HEK293 (cell line): Measurements from ENCODE around the gene NANOS3.

Source experiments
- CTCF ChIP-seq: fragments of 450-650 bp; formaldehyde crosslinking; IDR thresholded peaks from 2 replicates; pipeline ENCODE4 v1.5.1; 2016; ENCODE audit warnings: missing biosample characterization, missing genetic modification characterization
- GLI4 ChIP-seq: fragments of 450-650 bp; formaldehyde crosslinking; IDR thresholded peaks from 2 replicates; pipeline ENCODE4 v1.5.1; 2016; ENCODE audit warnings: missing biosample characterization, missing genetic modification characterization
- KLF17 ChIP-seq: fragments of 450-650 bp; formaldehyde crosslinking; IDR thresholded peaks from 2 replicates; pipeline ENCODE4 v1.5.1; 2016; ENCODE audit warnings: missing biosample characterization, missing genetic modification characterization
- REPIN1 ChIP-seq: fragments of 450-650 bp; formaldehyde crosslinking; IDR thresholded peaks from 2 replicates; pipeline ENCODE4 v1.5.1; 2017; ENCODE audit warnings: missing biosample characterization, missing genetic modification characterization, low read depth
- SP7 ChIP-seq: fragments of 450-650 bp; formaldehyde crosslinking; IDR thresholded peaks from 2 replicates; pipeline ENCODE4 v1.5.1; 2016; ENCODE audit warnings: missing biosample characterization, missing genetic modification characterization
- ZBTB21 ChIP-seq: fragments of 450-650 bp; formaldehyde crosslinking; IDR thresholded peaks from 2 replicates; pipeline ENCODE4 v1.5.1; 2017; ENCODE audit warnings: missing biosample characterization, missing genetic modification characterization
- ZFP37 ChIP-seq: fragments of 450-650 bp; formaldehyde crosslinking; IDR thresholded peaks from 2 replicates; pipeline ENCODE4 v1.5.1; 2016; ENCODE audit warnings: missing biosample characterization, missing genetic modification characterization
- ZFP69B ChIP-seq: fragments of 450-650 bp; formaldehyde crosslinking; IDR thresholded peaks from 2 replicates; pipeline ENCODE4 v1.5.1; 2016; ENCODE audit warnings: missing biosample characterization, missing genetic modification characterization
- ZNF169 ChIP-seq: fragments of 450-650 bp; formaldehyde crosslinking; IDR thresholded peaks from 2 replicates; pipeline ENCODE4 v1.5.1; 2016; ENCODE audit warnings: missing biosample characterization, missing genetic modification characterization
- ZNF184 ChIP-seq: fragments of 450-650 bp; IDR thresholded peaks from 2 replicates; pipeline ENCODE4 v1.5.1; 2018; ENCODE audit warnings: missing biosample characterization, mild to moderate bottlenecking, missing genetic modification characterization
- ZNF221 ChIP-seq: fragments of 450-650 bp; formaldehyde crosslinking; IDR thresholded peaks from 2 replicates; pipeline ENCODE4 v1.5.1; 2017; ENCODE audit warnings: missing biosample characterization, missing genetic modification characterization, borderline replicate concordance
- ZNF266 ChIP-seq: fragments of 450-650 bp; formaldehyde crosslinking; IDR thresholded peaks from 2 replicates; pipeline ENCODE4 v1.5.1; 2016; ENCODE audit warnings: missing biosample characterization, missing genetic modification characterization, low read depth
- ZNF423 ChIP-seq: fragments of 450-650 bp; formaldehyde crosslinking; IDR thresholded peaks from 2 replicates; pipeline ENCODE4 v1.5.1; 2016; ENCODE audit warnings: missing biosample characterization, missing genetic modification characterization
- ZNF518A ChIP-seq: fragments of 450-650 bp; formaldehyde crosslinking; conservative IDR thresholded peaks from 2 replicates; pipeline ENCODE4 v1.5.1; 2016; ENCODE audit warnings: low read depth, missing biosample characterization, missing genetic modification characterization
- ZNF544 ChIP-seq: fragments of 450-650 bp; formaldehyde crosslinking; IDR thresholded peaks from 2 replicates; pipeline ENCODE4 v1.5.0; 2017; ENCODE audit warnings: missing biosample characterization, missing genetic modification characterization
- ZNF558 ChIP-seq: fragments of 450-650 bp; formaldehyde crosslinking; IDR thresholded peaks from 2 replicates; pipeline ENCODE4 v1.5.1; 2016; ENCODE audit warnings: missing biosample characterization, missing genetic modification characterization
- ZNF571 ChIP-seq: fragments of 450-650 bp; formaldehyde crosslinking; IDR thresholded peaks from 2 replicates; pipeline ENCODE4 v1.5.0; 2017; ENCODE audit warnings: missing biosample characterization, missing genetic modification characterization
- ZNF580 ChIP-seq: fragments of 450-650 bp; formaldehyde crosslinking; IDR thresholded peaks from 2 replicates; pipeline ENCODE4 v1.5.1; 2016; ENCODE audit warnings: missing biosample characterization, missing genetic modification characterization
- ZNF585B ChIP-seq: fragments of 450-650 bp; formaldehyde crosslinking; IDR thresholded peaks from 2 replicates; pipeline ENCODE4 v1.5.1; 2016; ENCODE audit warnings: missing biosample characterization, missing genetic modification characterization
- ZNF621 ChIP-seq: fragments of 450-650 bp; formaldehyde crosslinking; IDR thresholded peaks from 2 replicates; pipeline ENCODE4 v1.5.1; 2017; ENCODE audit warnings: missing biosample characterization, missing genetic modification characterization
- ZNF624 ChIP-seq: fragments of 450-650 bp; formaldehyde crosslinking; IDR thresholded peaks from 2 replicates; pipeline ENCODE4 v1.5.1; 2017; ENCODE audit warnings: missing biosample characterization, missing genetic modification characterization
- ZNF664 ChIP-seq: fragments of 450-650 bp; formaldehyde crosslinking; IDR thresholded peaks from 2 replicates; pipeline ENCODE4 v1.5.1; 2016; ENCODE audit warnings: missing biosample characterization, missing genetic modification characterization
- ZNF692 ChIP-seq: fragments of 450-650 bp; formaldehyde crosslinking; IDR thresholded peaks from 2 replicates; pipeline ENCODE4 v1.5.1; 2016; ENCODE audit warnings: missing biosample characterization, missing genetic modification characterization
- ZSCAN23 ChIP-seq: fragments of 450-650 bp; formaldehyde crosslinking; IDR thresholded peaks from 2 replicates; pipeline ENCODE4 v1.5.1; 2016; ENCODE audit warnings: missing biosample characterization, missing genetic modification characterization
- TF ChIP-seq, protein P1 (sequence below): fragments of 450-650 bp; formaldehyde crosslinking; IDR thresholded peaks from 2 replicates; pipeline ENCODE4 v1.5.1; 2016; ENCODE audit warnings: missing biosample characterization, missing genetic modification characterization
- TF ChIP-seq, protein P2 (sequence below): fragments of 450-650 bp; formaldehyde crosslinking; IDR thresholded peaks from 2 replicates; pipeline ENCODE4 v1.5.1; 2016; ENCODE audit warnings: missing biosample characterization, missing genetic modification characterization

NANOS3 gene

GRCh38 chr19:13880059-13881043, 3.4 kb downstream of the NANOS3 start (continued):
- peak; percentile 99 for TF ChIP-seq CTCF (tag by site-specific recombination)
- peak; percentile 91 for TF ChIP-seq ZFP69B (tag by site-specific recombination)
- no peak for TF ChIP-seq REPIN1 (tag by site-specific recombination)
- peak; percentile 95 for TF ChIP-seq ZNF692 (tag by site-specific recombination)
- no peak for TF ChIP-seq ZNF266 (tag by site-specific recombination)
- no peak for TF ChIP-seq ZNF544
- TF ChIP-seq ZNF518A (tag by site-specific recombination), result 0 out of 2 replicates have a peak, but pooled peaks have one; percentile 18
- TF ChIP-seq ZNF423 (tag by site-specific recombination), result 0 out of 2 replicates have a peak, but pooled peaks have one; percentile 19
- no peak for TF ChIP-seq ZNF585B
- peak; percentile 95 for TF ChIP-seq KLF17
- TF ChIP-seq ZNF664, result no peak
- TF ChIP-seq ZNF624 (tag by site-specific recombination), result no peak
- TF ChIP-seq GLI4 (tag by site-specific recombination), result no peak
- 0 out of 2 replicates have a peak, but pooled peaks have one; percentile 57 for TF ChIP-seq ZNF184 (tag by site-specific recombination)
- no peak for TF ChIP-seq ZNF221 (tag by site-specific recombination)
- peak; percentile 72 for TF ChIP-seq ZSCAN23 (tag by site-specific recombination)
- no peak for TF ChIP-seq ZNF571 (tag by site-specific recombination)
- TF ChIP-seq, protein P1, sequence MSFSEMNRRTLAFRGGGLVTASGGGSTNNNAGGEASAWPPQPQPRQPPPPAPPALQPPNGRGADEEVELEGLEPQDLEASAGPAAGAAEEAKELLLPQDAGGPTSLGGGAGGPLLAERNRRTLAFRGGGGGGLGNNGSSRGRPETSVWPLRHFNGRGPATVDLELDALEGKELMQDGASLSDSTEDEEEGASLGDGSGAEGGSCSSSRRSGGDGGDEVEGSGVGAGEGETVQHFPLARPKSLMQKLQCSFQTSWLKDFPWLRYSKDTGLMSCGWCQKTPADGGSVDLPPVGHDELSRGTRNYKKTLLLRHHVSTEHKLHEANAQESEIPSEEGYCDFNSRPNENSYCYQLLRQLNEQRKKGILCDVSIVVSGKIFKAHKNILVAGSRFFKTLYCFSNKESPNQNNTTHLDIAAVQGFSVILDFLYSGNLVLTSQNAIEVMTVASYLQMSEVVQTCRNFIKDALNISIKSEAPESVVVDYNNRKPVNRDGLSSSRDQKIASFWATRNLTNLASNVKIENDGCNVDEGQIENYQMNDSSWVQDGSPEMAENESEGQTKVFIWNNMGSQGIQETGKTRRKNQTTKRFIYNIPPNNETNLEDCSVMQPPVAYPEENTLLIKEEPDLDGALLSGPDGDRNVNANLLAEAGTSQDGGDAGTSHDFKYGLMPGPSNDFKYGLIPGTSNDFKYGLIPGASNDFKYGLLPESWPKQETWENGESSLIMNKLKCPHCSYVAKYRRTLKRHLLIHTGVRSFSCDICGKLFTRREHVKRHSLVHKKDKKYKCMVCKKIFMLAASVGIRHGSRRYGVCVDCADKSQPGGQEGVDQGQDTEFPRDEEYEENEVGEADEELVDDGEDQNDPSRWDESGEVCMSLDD (tag by site-specific recombination), result peak; percentile 95
- TF ChIP-seq, protein P2, sequence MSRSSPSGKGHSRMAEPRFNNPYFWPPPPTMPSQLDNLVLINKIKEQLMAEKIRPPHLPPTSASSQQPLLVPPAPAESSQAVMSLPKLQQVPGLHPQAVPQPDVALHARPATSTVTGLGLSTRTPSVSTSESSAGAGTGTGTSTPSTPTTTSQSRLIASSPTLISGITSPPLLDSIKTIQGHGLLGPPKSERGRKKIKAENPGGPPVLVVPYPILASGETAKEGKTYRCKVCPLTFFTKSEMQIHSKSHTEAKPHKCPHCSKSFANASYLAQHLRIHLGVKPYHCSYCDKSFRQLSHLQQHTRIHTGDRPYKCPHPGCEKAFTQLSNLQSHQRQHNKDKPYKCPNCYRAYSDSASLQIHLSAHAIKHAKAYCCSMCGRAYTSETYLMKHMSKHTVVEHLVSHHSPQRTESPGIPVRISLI (tag by site-specific recombination), result no peak
- TF ChIP-seq ZFP37 (tag by site-specific recombination), result peak; percentile 82
- TF ChIP-seq ZNF558 (tag by site-specific recombination), result 0 out of 2 replicates have a peak, but pooled peaks have one; percentile 38
- no peak for TF ChIP-seq ZNF580 (tag by site-specific recombination)
- peak; percentile 90 for TF ChIP-seq SP7 (tag by site-specific recombination)
- TF ChIP-seq ZNF621 (tag by site-specific recombination), result no peak
- TF ChIP-seq ZNF169, result no peak
- peak; percentile 69 for TF ChIP-seq ZBTB21
